ENCODE results near the gene KCNA1. TPM values are rescaled to one million over a fixed set of nuclear protein-coding genes. Genes with fewer than 3 reads are reported as not detected.

Gene KCNA1
- total RNA-seq = 1 to 10 TPM in 2 of 5 donors, under 1 TPM in 1, not detected in 2; 0.58 to 5.4 (median 3.3) TPM
- polyA plus RNA-seq = under 1 TPM in 1 of 3 donors, not detected in 2; 0.15 TPM
- long read RNA-seq, donor 1 = 0 reads
- long read RNA-seq, donor 2, full-length matches to known transcripts = 1 of 1 reads
- long read RNA-seq, donor 2, partial matches to known transcripts = 0 of 1 reads
- long read RNA-seq, donor 2, other reads (novel, unspliced or antisense) = 0 of 1 reads
- long read RNA-seq, donor 3, full-length matches to known transcripts = 1 of 1 reads
- long read RNA-seq, donor 3, partial matches to known transcripts = 0 of 1 reads
- long read RNA-seq, donor 3, other reads (novel, unspliced or antisense) = 0 of 1 reads
- long read RNA-seq, donor 4 = 0 reads
- long read RNA-seq, donor 5 = 0 reads
- long read RNA-seq, donor 6 = 0 reads
- long read RNA-seq, donor 7 = 0 reads
- long read RNA-seq, donor 8 = 0 reads
- long read RNA-seq, donor 9 = 0 reads
- long read RNA-seq, donor 10 = 0 reads

- H3K36me3 ChIP-seq = no peaks in the 10 kb centered on the region
- peaks cover 11 to 99% (median 53%) of the 10 kb centered on the region in 3 donors for H3K27me3 ChIP-seq
- peaks cover 16 to 31% (median 28%) of the 10 kb centered on the region in 4 donors for H3K4me1 ChIP-seq
- 1 to 3% (median 2%) methylated on average over 13 to 67 of the region's 67 CpGs for WGBS, 5 donors
- peak within 1 kb of the TSS; percentile 48 to 54 (median 51) for H3K4me3 ChIP-seq
- intact Hi-C loops (cut with DNase I; ENCODE audit: low total_unique reads) = no loop called here
- peak in 1 of 2 donors; percentile 73 for DNase-seq
- H3K27ac ChIP-seq = peak within 1 kb of the TSS in 1 of 5 donors; percentile 39
- TF ChIP-seq POLR2A (IDR thresholded peaks at IDR 0.05) (no peak), CTCF (IDR thresholded peaks at IDR 0.05) (no peak), EP300 (IDR thresholded peaks at IDR 0.05) (no peak), POLR2AphosphoS5 (IDR thresholded peaks at IDR 0.05) (no peak)
- H3K9me3 ChIP-seq = no peaks in the 10 kb centered on the region
These were observed at the start of gene KCNA1 for GRCh38 chr12:4909734-4910501. Gene KCNA1, plus strand, starts transcription at chr12:4909905. Its CDS starts 1,474 bp downstream, at chr12:4911379.

GRCh38 chr12:4860741-4861140, 49.0 kb upstream of the KCNA1 start:
- Histone ChIP-seq H3K9me3 (no peaks in the 10 kb centered on the region), H3K4me3 (no peak overlapping the region), H3K27ac (peak overlapping the region in 1 of 5 donors; percentile 47), H3K4me1 (peaks cover 8 to 29% (median 13%) of the 10 kb centered on the region in 4 donors), H3K36me3 (no peaks in the 10 kb centered on the region), H3K27me3 (peaks cover 0 to 57% (median 8%) of the 10 kb centered on the region in 3 donors)
- WGBS, 5 donors = 76 to 87% (median 82%) methylated on average over 6 of the region's 6 CpGs
- DNase-seq = no peak
- intact Hi-C loops (cut with DNase I; ENCODE audit: low total_unique reads) = no loop called here
- TF ChIP-seq EP300 (IDR thresholded peaks at IDR 0.05) = no peak
- TF ChIP-seq POLR2AphosphoS5 (IDR thresholded peaks at IDR 0.05) = no peak
- no peak for TF ChIP-seq CTCF (IDR thresholded peaks at IDR 0.05)
- TF ChIP-seq POLR2A (IDR thresholded peaks at IDR 0.05) = no peak

- WGBS, 5 donors = 77 to 94% (median 89%) methylated on average over 2 of the region's 2 CpGs
- intact Hi-C loops (cut with DNase I; ENCODE audit: low total_unique reads) = no loop called here
These were observed 46.9 kb upstream of the KCNA1 start for GRCh38 chr12:4862809-4863208.

More at GRCh38 chr12:4862809-4863208, 46.9 kb upstream of the KCNA1 start:
- Histone ChIP-seq H3K27ac (no peak overlapping the region), H3K4me3 (no peak overlapping the region), H3K27me3 (peaks cover 0 to 51% (median 8%) of the 10 kb centered on the region in 3 donors), H3K4me1 (peaks cover 8 to 27% (median 8%) of the 10 kb centered on the region in 4 donors), H3K36me3 (no peaks in the 10 kb centered on the region), H3K9me3 (no peaks in the 10 kb centered on the region)
- DNase-seq = no peak
- TF ChIP-seq EP300 (IDR thresholded peaks at IDR 0.05) = no peak
- TF ChIP-seq POLR2AphosphoS5 (IDR thresholded peaks at IDR 0.05) = no peak
- no peak for TF ChIP-seq CTCF (IDR thresholded peaks at IDR 0.05)
